Measurements from ENCODE around the gene ZNF117.

The ZNF117 gene

DNA sequence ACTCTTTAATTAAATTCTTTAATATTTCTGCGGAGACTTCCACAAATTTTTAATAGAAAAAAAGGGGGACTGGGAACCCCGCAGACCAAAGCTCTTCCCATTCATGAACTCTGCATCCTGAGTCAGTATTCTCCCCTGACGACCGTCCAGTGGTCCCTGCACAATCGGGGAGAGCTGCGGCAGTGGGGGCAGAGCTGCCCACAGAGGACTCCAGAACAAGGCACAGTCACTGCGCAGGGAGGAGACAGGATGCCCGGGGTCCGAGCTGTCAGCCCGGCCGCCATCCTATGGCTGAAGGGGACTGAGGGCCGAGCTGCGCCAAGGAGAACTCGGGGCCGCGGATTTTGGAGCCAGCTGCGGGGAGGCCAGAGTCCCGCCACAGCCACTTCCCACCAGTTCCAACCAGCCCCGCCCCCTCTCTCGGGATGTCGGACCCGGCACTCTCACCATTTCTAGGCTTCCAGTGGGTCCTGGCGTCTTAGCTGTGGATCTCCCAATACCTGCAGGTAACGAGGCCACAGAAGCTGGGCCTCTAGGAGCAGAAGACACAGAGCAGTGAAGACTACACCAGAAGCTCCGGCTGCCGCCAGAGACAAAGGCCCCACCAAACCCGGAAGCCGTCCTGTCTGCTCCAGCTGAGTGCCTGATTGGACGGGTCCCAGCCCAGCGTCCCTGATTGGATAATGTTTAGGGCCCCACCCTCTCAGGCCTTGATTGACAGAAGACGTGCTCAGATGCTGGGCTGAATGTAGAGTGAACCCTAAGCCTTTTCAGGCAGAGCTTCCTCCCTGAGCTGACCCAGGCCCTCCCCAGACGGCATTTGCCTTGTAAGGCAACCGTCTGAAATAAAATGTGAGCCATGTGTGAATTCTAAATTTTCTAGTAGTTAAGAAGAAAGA is 15.5 kb upstream of the ZNF117 start, which contains the start of gene ERV3-1:
Gene ERV3-1, minus strand, starts transcription at position 594 of the 899 bp plus-strand sequence. CDS start 13,661 bp downstream, outside the sequence.
- Histone ChIP-seq H3K4me1 (ENCODE audit: control insufficient read depth, insufficient read depth, low read length) (peaks cover 7% of the 10 kb centered on the region), H3K4me3 (ENCODE audit: low read length) (peak within 1 kb of the TSS; percentile 71), H3K9me3 (ENCODE audit: control insufficient read depth, low read length) (peaks cover 3% of the 10 kb centered on the region), H3K27me3 (ENCODE audit: control insufficient read depth, insufficient read depth, low read length) (no peaks in the 10 kb centered on the region), H3K36me3 (ENCODE audit: control insufficient read depth, insufficient read depth, low read length) (peaks cover 3% of the 10 kb centered on the region), H3K9ac (ENCODE audit: low read length) (peak within 1 kb of the TSS; percentile 97)

DNA sequence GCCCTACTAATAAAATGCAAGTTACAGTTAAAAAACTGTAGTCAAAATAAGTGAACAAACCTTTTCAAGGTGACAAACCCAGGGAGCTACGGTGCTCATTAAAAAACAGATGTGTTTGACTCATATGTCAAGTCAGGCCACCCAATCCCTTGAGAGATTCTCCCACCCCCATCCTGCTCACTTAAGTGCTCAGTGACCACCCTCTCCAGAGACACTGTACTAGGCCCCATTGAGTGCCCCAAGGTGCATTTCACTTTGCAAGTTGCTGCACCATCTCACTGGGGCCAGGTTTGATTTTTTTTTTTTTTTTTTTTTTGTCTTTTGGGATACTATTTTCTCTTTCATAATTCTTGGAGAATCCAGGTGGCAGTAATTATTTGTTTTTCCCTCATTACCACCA is 13.7 kb upstream of the ZNF117 start:
- Histone ChIP-seq H3K4me1 (ENCODE audit: control insufficient read depth, insufficient read depth, low read length) (peaks cover 7% of the 10 kb centered on the region), H3K4me3 (ENCODE audit: low read length) (no peak overlapping the region)

DNA sequence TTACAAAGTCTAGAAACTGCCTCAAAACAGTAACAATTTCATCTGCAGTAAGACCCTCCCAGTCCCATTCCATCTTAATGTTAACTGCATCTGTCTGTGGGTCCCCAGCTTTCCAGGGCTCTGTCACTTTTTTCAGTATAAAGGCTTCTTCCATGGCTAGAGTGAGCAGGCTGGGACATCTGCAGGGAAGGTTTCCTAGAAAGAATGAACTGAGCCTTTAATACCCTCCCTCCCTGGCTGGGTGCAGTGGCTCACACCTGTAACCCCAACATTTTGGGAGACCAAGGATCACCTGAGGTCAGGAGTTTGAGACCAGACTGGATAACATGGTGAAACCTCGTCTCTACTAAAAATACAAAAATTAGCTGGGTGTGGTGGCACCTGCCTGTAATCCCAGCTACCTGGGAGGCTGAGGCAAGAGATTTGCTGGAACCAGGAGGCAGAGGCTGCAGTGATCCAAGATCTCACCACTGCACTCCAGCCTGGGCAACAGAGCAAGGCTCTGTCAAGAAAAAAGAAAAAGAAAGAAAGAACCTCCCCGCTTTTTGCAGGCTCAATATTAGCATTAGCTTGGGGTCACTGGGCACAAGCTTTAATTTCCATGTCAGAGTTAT is 12.2 kb upstream of the ZNF117 start:
- Histone ChIP-seq H3K36me3 (ENCODE audit: control insufficient read depth, insufficient read depth, low read length) (peaks cover 4% of the 10 kb centered on the region), H3K9me3 (ENCODE audit: control insufficient read depth, low read length) (peaks cover 20% of the 10 kb centered on the region), H3K4me1 (ENCODE audit: control insufficient read depth, insufficient read depth, low read length) (peaks cover 7% of the 10 kb centered on the region), H3K9ac (ENCODE audit: low read length) (no peak overlapping the region), H3K27me3 (ENCODE audit: control insufficient read depth, insufficient read depth, low read length) (no peaks in the 10 kb centered on the region), H3K4me3 (ENCODE audit: low read length) (no peak overlapping the region)

More for the DNA sequence above, 13.7 kb upstream of the ZNF117 start:
- Histone ChIP-seq H3K9ac (ENCODE audit: low read length) (no peak overlapping the region), H3K9me3 (ENCODE audit: control insufficient read depth, low read length) (peaks cover 9% of the 10 kb centered on the region), H3K36me3 (ENCODE audit: control insufficient read depth, insufficient read depth, low read length) (peaks cover 3% of the 10 kb centered on the region), H3K27me3 (ENCODE audit: control insufficient read depth, insufficient read depth, low read length) (no peaks in the 10 kb centered on the region)

DNA sequence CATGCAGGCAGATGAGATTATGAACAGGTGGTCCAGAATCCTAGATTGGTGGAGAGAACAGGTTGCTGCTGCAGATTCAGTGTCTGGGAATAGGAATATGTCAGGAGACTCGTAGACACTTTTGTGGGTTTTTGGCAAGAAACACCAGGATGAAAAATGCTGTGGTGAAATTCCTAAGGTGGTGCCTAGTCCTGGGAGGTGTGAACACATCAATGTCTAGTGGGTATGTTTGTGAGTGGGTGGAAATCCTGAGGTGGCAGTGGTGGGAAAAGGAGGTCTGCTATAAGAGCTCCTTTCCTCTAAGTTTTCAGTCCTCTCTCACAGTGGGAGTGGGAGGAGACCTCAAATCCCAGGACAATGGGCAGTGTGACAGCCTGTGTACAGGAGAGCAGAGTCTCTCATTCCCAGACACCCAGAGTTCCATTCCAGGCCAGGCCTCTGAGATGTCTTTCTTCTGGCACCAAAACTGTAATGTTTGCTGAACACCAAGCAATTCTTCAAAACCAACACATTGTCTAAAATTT is 10.5 kb upstream of the ZNF117 start:
- Histone ChIP-seq H3K4me3 (ENCODE audit: low read length) (no peak overlapping the region), H3K9ac (ENCODE audit: low read length) (no peak overlapping the region), H3K27me3 (ENCODE audit: control insufficient read depth, insufficient read depth, low read length) (no peaks in the 10 kb centered on the region), H3K36me3 (ENCODE audit: control insufficient read depth, insufficient read depth, low read length) (peaks cover 7% of the 10 kb centered on the region), H3K9me3 (ENCODE audit: control insufficient read depth, low read length) (peaks cover 25% of the 10 kb centered on the region), H3K4me1 (ENCODE audit: control insufficient read depth, insufficient read depth, low read length) (peaks cover 7% of the 10 kb centered on the region)

DNA sequence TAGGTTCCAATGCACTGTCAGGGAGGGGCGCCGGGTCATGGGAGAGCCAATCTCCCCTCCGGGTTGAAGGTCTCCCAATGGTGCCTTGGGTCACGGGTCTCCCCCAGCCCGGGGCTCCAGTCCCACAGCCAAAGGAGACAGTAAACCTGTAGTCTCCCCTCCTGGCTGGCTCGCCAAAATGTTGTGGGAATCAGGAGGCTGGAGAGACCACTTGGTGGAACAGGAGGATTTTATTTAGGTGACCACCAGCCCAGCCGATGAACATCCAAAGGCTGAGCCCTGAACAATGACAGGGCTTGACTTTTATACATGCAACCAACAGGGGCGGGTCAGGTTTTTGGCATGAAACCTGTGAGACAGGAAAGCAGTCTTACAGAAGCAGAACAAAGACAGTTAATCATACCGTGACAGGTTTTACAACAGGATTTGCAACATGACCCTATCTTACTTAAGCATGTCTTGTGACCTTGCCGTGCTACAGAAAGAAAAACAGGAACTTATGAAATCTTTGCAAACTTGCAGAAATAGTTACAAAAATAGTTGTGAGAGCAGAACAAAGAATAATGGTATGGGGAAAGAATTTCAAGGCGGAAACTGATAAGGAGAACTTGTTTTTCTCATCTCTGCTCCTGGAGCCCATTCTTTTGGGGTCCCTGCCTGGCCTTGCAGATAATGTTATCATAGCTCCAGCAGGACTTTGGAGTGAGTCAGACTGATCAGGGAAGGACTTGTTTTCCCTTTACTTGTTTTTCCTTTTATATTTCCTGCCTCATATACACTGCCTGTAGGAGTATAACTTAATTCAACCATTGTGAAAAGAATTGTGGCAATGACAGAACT is 8.5 kb upstream of the ZNF117 start:
- no peak overlapping the region for H3K4me3 ChIP-seq (ENCODE audit: low read length)
- H3K9me3 ChIP-seq (ENCODE audit: control insufficient read depth, low read length) = peaks cover 25% of the 10 kb centered on the region
- H3K36me3 ChIP-seq (ENCODE audit: control insufficient read depth, insufficient read depth, low read length) = peaks cover 7% of the 10 kb centered on the region
- no peaks in the 10 kb centered on the region for H3K4me1 ChIP-seq (ENCODE audit: control insufficient read depth, insufficient read depth, low read length)
- H3K27me3 ChIP-seq (ENCODE audit: control insufficient read depth, insufficient read depth, low read length) = no peaks in the 10 kb centered on the region
- no peak overlapping the region for H3K9ac ChIP-seq (ENCODE audit: low read length)

DNA sequence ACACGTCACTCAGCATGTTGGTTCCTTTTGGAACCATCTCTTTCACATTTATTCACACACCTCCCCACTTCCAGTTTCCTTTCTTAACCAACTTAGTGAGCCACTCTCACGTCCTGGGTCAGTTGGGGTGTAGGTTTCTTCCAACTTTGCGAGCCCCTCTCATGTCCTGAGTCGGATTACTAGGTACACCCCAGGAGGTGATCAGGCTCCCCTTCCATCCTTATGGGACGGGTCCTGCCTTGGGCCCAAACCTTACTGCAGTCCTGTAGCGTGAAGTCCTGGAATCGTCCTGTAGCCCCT is 8.0 kb upstream of the ZNF117 start:
- H3K9ac ChIP-seq (ENCODE audit: low read length) = no peak overlapping the region
- no peaks in the 10 kb centered on the region for H3K4me1 ChIP-seq (ENCODE audit: control insufficient read depth, insufficient read depth, low read length)
- H3K36me3 ChIP-seq (ENCODE audit: control insufficient read depth, insufficient read depth, low read length) = peaks cover 7% of the 10 kb centered on the region
- H3K9me3 ChIP-seq (ENCODE audit: control insufficient read depth, low read length) = peaks cover 25% of the 10 kb centered on the region
- no peak overlapping the region for H3K4me3 ChIP-seq (ENCODE audit: low read length)
- no peaks in the 10 kb centered on the region for H3K27me3 ChIP-seq (ENCODE audit: control insufficient read depth, insufficient read depth, low read length)

DNA sequence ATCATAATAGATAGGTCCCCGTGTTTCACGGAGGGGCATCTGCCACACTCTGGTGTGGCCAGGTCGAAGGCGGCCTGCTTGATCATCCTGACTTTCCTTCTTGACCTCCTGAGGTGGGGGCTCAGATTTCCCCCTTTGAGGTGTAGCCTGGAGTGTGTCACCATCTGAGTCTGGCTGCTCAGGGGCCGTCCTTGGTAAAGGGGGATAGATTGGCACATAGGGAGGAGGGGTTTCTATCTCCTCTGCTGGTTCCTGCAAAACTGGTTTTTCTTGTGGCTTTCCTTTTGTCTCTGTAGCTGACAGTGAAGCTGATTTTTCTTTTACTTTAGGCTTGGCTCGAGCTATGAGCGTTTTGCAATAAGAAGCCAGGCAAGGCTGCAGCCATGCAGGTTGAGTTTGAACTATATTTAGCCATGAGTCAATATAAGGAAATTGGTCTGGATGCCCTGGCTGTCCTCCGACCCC is 7.1 kb upstream of the ZNF117 start:
- no peak overlapping the region for H3K9ac ChIP-seq (ENCODE audit: low read length)
- peaks cover 25% of the 10 kb centered on the region for H3K9me3 ChIP-seq (ENCODE audit: control insufficient read depth, low read length)
- peaks cover 7% of the 10 kb centered on the region for H3K36me3 ChIP-seq (ENCODE audit: control insufficient read depth, insufficient read depth, low read length)
- H3K27me3 ChIP-seq (ENCODE audit: control insufficient read depth, insufficient read depth, low read length) = no peaks in the 10 kb centered on the region
- H3K4me1 ChIP-seq (ENCODE audit: control insufficient read depth, insufficient read depth, low read length) = no peaks in the 10 kb centered on the region
- H3K4me3 ChIP-seq (ENCODE audit: low read length) = no peak overlapping the region

DNA sequence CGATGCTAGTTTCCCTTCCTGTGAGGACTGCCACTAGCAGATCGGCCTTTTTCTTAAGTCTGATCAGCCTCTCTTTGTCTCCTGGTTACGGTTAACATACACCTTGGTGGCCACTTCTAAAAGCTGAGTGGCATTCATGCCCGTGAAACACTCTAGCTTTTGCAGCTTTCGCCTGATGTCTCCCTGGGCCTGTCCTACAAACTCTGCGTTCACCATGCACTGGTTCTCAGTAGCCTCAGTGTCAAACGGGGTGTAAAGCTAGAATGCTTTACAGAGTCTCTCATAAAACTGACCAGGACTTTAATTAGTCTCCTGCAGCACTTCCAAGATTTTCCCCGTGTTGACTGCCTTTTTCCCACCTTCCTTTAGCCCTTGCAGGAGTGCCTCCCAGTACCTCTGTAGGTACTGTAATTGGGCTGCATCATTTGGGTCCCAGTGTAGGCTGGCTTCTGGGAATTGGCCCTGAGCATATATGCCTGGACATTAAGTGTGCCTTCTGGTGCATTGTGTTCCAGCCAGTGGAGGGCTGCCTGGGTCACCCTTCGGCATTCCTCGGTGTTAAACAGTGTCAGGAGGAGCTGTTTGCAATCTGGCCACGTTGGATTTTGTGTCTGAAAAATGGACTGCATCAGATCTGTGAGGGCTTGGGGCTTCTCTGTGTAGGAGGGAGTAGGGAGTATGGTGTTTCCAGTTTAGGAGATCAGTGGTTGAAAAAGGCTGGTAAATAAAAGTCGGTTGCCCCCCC is 6.5 kb upstream of the ZNF117 start:
- no peak overlapping the region for H3K4me3 ChIP-seq (ENCODE audit: low read length)

DNA sequence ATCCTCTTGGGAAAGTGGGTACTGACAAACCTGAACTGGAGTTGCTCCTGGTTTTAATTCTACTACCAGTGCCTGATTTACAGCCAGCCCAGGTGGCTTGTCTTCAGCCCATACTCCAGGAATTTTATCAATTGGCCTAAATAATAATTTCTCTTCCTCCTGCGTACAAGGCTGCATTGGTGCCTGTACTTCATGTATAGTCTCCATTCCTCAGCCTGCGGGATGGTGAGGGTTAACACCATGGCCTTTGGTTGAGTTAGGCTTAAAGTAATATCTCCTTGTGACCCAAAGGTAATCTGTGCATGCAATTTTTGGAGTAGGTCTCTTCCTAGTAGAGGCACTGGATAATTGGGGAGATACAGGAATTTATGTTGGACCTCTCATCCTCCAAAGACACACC is 5.5 kb upstream of the ZNF117 start:
- Histone ChIP-seq H3K9me3 (ENCODE audit: control insufficient read depth, low read length) (peaks cover 27% of the 10 kb centered on the region), H3K27me3 (ENCODE audit: control insufficient read depth, insufficient read depth, low read length) (no peaks in the 10 kb centered on the region), H3K4me1 (ENCODE audit: control insufficient read depth, insufficient read depth, low read length) (no peaks in the 10 kb centered on the region), H3K9ac (ENCODE audit: low read length) (no peak overlapping the region), H3K4me3 (ENCODE audit: low read length) (no peak overlapping the region), H3K36me3 (ENCODE audit: control insufficient read depth, insufficient read depth, low read length) (peaks cover 5% of the 10 kb centered on the region)

More for the DNA sequence above, 6.5 kb upstream of the ZNF117 start:
- peaks cover 30% of the 10 kb centered on the region for H3K9me3 ChIP-seq (ENCODE audit: control insufficient read depth, low read length)
- H3K4me1 ChIP-seq (ENCODE audit: control insufficient read depth, insufficient read depth, low read length) = no peaks in the 10 kb centered on the region
- no peaks in the 10 kb centered on the region for H3K27me3 ChIP-seq (ENCODE audit: control insufficient read depth, insufficient read depth, low read length)
- H3K36me3 ChIP-seq (ENCODE audit: control insufficient read depth, insufficient read depth, low read length) = peaks cover 7% of the 10 kb centered on the region
- no peak overlapping the region for H3K9ac ChIP-seq (ENCODE audit: low read length)

DNA sequence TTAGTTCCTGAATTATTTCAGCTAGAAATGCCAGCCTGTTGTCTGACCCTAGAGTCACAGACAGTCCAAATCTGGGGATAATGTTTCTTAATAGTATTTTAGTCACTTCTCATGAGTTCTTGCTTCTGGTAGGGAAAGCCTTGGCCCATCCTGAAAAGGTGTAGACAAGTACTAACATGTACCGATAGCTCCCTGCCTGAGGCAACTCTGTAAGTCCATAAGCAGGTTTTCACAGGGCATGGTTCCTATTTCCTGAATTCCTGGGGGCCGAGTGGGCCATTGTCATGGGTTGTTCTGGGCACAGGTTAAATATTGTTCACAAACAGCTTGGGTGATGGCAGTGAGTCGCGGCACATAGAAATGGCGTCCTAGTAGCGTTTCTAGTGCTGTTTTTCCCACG is 3.1 kb upstream of the ZNF117 start:
- Histone ChIP-seq H3K4me1 (ENCODE audit: control insufficient read depth, insufficient read depth, low read length) (no peaks in the 10 kb centered on the region), H3K9me3 (ENCODE audit: control insufficient read depth, low read length) (peaks cover 23% of the 10 kb centered on the region), H3K36me3 (ENCODE audit: control insufficient read depth, insufficient read depth, low read length) (peaks cover 5% of the 10 kb centered on the region), H3K4me3 (ENCODE audit: low read length) (no peak overlapping the region), H3K9ac (ENCODE audit: low read length) (no peak overlapping the region), H3K27me3 (ENCODE audit: control insufficient read depth, insufficient read depth, low read length) (no peaks in the 10 kb centered on the region)

DNA sequence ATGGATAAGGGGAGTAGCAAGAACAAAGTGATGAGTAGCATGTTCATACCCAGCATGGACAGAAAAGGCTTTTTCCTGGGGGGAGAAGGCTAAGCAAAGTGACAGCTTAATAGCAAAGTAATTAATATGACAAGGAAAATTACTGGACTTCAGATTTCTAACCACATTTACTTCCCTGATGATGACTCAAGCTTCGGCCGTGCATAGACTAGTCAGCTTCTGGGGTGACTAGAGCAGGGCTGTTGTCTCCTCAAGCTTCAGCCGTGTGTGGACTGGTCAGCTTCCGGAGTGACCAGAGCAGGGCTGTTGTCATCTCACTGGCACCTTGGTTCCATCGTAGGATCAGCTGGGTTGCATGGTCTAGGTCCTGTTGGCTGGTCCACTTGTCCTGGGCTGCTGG is 2.1 kb upstream of the ZNF117 start:
- Histone ChIP-seq H3K4me3 (ENCODE audit: low read length) (no peak overlapping the region), H3K9ac (ENCODE audit: low read length) (no peak overlapping the region), H3K27me3 (ENCODE audit: control insufficient read depth, insufficient read depth, low read length) (no peaks in the 10 kb centered on the region), H3K4me1 (ENCODE audit: control insufficient read depth, insufficient read depth, low read length) (no peaks in the 10 kb centered on the region), H3K9me3 (ENCODE audit: control insufficient read depth, low read length) (peaks cover 16% of the 10 kb centered on the region), H3K36me3 (ENCODE audit: control insufficient read depth, insufficient read depth, low read length) (peaks cover 2% of the 10 kb centered on the region)
